ENCODE measurements around the gene ADAM22. TPM values are rescaled to one million over a fixed set of nuclear protein-coding genes. Genes with fewer than 3 reads are reported as not detected.
"Not testable (repeated sequence)": the region's sequence is repeated elsewhere in the genome, so short reads cannot be mapped to it uniquely, and the experiment has no call there.

The ADAM22 gene
- total and polyA plus RNA-seq, 7 donors, result under 0.01 to 3.5 (median 1.4) TPM

DNA sequence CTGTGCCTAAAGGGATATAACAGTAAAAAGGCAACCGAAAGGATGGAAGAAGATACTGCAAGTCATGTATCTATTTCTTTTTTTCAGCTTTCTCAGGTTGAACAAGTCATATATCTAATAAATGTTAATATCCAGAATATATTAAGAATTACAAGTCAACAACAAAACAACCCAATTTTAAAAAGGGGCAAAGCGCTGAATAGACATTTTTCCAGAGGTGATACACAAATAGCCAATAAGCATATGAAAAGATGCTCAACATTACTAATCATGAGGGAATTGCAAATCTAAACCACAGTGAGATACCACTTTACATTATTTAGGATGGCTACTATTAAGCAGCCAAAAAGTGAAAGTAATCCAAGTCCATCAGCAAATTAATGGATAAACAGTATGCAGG is 34.8 kb upstream of the ADAM22 start:
- TF ChIP-seq POLR2A (IDR thresholded peaks at IDR 0.05), result no peak
- TF ChIP-seq POLR2AphosphoS5 (IDR thresholded peaks at IDR 0.05), result no peak
- H3K4me3 ChIP-seq, result no peak overlapping the region
- no peaks in the 10 kb centered on the region for H3K4me1 ChIP-seq
- 98 to 99% methylated on average over 2 of the region's 2 CpGs for WGBS, 2 donors
- no peak overlapping the region for H3K27ac ChIP-seq
- H3K9me3 ChIP-seq, result no peaks in the 10 kb centered on the region
- no peak for DNase-seq
- intact Hi-C loops (cut with DNase I), result no loop called here
- H3K27me3 ChIP-seq, result no peaks in the 10 kb centered on the region
- peaks cover 0 to 20% (median 0%) of the 10 kb centered on the region in 4 donors for H3K36me3 ChIP-seq

DNA sequence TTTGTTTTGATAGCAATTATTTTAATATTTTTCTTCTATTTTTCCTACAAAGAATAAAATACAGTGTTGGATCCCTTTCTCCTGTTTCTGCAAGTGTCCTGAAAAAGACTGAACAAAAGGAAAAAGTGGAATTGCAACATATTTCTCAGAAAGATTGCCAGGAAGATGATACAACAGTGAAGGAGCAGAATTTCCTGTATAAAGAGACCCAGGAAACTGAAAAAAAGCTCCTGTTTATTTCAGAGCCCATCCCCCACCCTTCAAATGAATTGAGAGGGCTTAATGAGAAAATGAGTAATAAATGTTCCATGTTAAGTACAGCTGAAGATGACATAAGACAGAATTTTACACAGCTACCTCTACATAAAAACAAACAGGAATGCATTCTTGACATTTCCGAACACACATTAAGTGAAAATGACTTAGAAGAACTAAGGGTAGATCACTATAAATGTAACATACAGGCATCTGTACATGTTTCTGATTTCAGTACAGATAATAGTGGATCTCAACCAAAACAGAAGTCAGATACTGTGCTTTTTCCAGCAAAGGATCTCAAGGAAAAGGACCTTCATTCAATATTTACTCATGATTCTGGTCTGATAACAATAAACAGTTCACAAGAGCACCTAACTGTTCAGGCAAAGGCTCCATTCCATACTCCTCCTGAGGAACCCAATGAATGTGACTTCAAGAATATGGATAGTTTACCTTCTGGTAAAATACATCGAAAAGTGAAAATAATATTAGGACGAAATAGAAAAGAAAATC is 26.7 kb upstream of the ADAM22 start:
- intact Hi-C loops (cut with DNase I); H3K36me3 ChIP-seq; H3K27ac ChIP-seq; H3K27me3 ChIP-seq; H3K9me3 ChIP-seq; H3K4me3 ChIP-seq; DNase-seq; H3K4me1 ChIP-seq: not testable (repeated sequence)
- 96 to 97% methylated on average over 3 of the region's 3 CpGs for WGBS, 2 donors

DNA sequence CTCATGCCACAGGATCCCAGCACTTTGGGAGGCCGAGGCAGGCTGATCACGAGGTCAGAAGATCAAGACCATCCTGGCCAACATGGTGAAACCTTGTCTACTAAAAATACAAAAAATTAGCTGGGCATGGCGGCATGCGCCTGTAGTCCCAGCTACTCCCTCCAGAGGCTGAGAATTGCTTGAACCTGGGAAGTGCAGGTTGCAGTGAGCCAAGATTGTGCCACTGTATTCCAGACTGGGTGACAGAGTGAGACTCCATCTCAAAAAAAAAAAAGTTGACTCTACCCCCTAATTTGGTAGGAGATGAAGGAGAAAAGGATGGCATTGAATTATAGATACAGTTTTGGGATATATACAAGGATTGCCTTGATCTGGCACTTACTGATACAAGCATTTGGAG is 25.2 kb upstream of the ADAM22 start:
- H3K9me3 ChIP-seq; H3K27me3 ChIP-seq; intact Hi-C loops (cut with DNase I); H3K27ac ChIP-seq; H3K36me3 ChIP-seq; H3K4me3 ChIP-seq; DNase-seq; H3K4me1 ChIP-seq: not testable (repeated sequence)
- WGBS, 2 donors, result 97 to 98% methylated on average over 4 of the region's 4 CpGs

DNA sequence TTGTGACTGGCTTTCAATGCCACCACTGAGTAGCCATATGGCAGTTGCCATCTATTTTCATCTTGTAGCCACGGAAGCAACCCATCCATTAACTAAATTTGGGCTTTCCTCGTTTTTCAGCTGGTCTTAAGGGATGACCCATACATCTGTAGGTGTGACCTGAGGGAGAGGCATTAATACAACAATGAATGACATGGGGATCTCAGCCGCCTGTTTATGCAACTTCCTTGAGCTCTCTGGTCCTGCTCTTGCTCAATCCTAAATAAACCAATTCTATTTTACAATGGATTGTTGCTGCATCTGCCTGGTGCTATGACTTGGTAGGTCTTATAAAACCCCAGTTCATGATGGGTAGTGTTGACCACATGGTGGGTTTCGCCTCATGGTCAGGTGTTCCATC is 21.9 kb upstream of the ADAM22 start:
- TF ChIP-seq, protein P1, sequence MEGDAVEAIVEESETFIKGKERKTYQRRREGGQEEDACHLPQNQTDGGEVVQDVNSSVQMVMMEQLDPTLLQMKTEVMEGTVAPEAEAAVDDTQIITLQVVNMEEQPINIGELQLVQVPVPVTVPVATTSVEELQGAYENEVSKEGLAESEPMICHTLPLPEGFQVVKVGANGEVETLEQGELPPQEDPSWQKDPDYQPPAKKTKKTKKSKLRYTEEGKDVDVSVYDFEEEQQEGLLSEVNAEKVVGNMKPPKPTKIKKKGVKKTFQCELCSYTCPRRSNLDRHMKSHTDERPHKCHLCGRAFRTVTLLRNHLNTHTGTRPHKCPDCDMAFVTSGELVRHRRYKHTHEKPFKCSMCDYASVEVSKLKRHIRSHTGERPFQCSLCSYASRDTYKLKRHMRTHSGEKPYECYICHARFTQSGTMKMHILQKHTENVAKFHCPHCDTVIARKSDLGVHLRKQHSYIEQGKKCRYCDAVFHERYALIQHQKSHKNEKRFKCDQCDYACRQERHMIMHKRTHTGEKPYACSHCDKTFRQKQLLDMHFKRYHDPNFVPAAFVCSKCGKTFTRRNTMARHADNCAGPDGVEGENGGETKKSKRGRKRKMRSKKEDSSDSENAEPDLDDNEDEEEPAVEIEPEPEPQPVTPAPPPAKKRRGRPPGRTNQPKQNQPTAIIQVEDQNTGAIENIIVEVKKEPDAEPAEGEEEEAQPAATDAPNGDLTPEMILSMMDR (IDR thresholded peaks at IDR 0.05), result no peak
- TF ChIP-seq POLR2AphosphoS5 (IDR thresholded peaks at IDR 0.05) (no peak), POLR2A (IDR thresholded peaks at IDR 0.05) (no peak), EP300 (IDR thresholded peaks at IDR 0.05) (no peak)
- H3K27me3 ChIP-seq, result no peaks in the 10 kb centered on the region
- intact Hi-C loops (cut with DNase I), result no loop called here
- 87 to 90% methylated on average over 4 of the region's 4 CpGs for WGBS, 2 donors
- no peak for DNase-seq
- H3K27ac ChIP-seq, result no peak overlapping the region
- H3K9me3 ChIP-seq, result no peaks in the 10 kb centered on the region
- no peaks in the 10 kb centered on the region for H3K4me1 ChIP-seq
- no peak overlapping the region for H3K4me3 ChIP-seq
- no peaks in the 10 kb centered on the region for H3K36me3 ChIP-seq

DNA sequence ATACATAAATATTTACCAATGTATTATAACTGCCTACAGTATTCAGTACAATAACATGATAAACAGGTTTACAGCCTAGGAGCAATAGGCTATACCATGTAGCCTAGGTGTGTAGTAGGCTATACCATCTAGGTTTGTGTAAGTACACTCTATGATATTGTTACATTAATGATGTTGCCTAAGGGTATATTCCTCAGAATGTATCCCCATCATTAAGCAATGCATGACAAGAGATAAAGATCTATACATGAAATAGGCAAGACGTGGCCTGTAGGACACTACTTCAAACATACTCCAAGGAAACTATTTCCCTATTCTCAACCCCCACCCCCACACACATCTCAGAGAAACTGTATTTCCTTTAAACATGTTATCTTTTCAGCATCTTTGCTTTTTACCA is 15.3 kb upstream of the ADAM22 start:
- WGBS, 2 donors, result 80 to 92% methylated on average over 1 of the region's 1 CpG
- no peaks in the 10 kb centered on the region for H3K36me3 ChIP-seq
- intact Hi-C loops (cut with DNase I), result no loop called here

DNA sequence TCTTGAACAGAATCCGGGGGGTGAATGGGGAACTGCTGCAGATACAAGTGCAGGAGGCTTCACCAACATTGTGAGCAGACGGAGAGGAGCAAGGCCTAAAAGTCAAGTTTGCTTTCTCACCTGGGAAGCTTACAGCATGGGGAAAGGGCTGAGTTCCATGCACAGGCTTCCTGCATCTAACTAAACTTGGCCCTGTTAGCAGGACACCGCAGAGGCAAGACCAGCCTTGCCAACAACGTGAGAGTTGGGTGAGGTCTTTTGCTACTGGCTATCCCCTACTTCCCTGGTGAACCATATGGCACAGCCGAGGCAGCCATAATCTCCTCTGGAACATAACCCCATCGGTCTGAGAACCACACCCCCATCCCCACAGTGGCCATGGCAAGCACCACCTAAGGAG is 14.2 kb upstream of the ADAM22 start:
- Histone ChIP-seq H3K4me3 (no peak overlapping the region), H3K27ac (no peak overlapping the region), H3K4me1 (no peaks in the 10 kb centered on the region), H3K9me3 (no peaks in the 10 kb centered on the region), H3K27me3 (no peaks in the 10 kb centered on the region), H3K36me3 (no peaks in the 10 kb centered on the region)
- DNase-seq, result no peak
- TF ChIP-seq POLR2AphosphoS5 (IDR thresholded peaks at IDR 0.05), result no peak
- intact Hi-C loops (cut with DNase I), result no loop called here
- 93 to 94% methylated on average over 6 of the region's 6 CpGs for WGBS, 2 donors

More for the DNA sequence above, 15.3 kb upstream of the ADAM22 start:
- Histone ChIP-seq H3K4me3 (no peak overlapping the region), H3K9me3 (no peaks in the 10 kb centered on the region), H3K27me3 (no peaks in the 10 kb centered on the region), H3K4me1 (no peaks in the 10 kb centered on the region), H3K27ac (no peak overlapping the region)
- no peak for DNase-seq
- TF ChIP-seq EP300 (IDR thresholded peaks at IDR 0.05), result no peak

DNA sequence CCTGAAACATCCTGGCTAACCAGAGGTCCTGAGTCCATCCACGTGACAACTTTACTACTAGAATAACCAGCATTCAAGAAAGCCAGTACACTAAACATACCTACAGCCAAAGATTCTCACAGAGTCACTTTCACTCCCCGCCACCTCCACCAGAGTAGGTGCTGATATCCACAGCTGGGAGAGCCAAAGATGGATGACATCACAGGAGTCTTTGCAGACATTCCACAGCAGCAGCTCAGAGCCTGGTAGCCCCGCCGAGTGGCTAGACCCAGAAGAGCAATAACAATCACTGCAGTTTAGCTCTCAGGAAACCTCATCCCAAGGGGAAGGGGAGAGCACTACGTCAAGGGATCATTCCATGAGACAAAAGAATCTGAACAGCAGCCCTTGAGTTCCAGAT is 13.5 kb upstream of the ADAM22 start:
- no peaks in the 10 kb centered on the region for H3K9me3 ChIP-seq
- WGBS, 2 donors, result 81 to 82% methylated on average over 5 of the region's 5 CpGs
- H3K4me3 ChIP-seq, result no peak overlapping the region
- H3K4me1 ChIP-seq, result no peaks in the 10 kb centered on the region
- intact Hi-C loops (cut with DNase I), result no loop called here
- no peak for DNase-seq
- H3K27me3 ChIP-seq, result no peaks in the 10 kb centered on the region
- TF ChIP-seq, protein P1 (IDR thresholded peaks at IDR 0.05), result no peak
- TF ChIP-seq POLR2AphosphoS5 (IDR thresholded peaks at IDR 0.05) (no peak), POLR2A (IDR thresholded peaks at IDR 0.05) (no peak), EP300 (IDR thresholded peaks at IDR 0.05) (no peak)
- H3K36me3 ChIP-seq, result no peaks in the 10 kb centered on the region
- H3K27ac ChIP-seq, result no peak overlapping the region

DNA sequence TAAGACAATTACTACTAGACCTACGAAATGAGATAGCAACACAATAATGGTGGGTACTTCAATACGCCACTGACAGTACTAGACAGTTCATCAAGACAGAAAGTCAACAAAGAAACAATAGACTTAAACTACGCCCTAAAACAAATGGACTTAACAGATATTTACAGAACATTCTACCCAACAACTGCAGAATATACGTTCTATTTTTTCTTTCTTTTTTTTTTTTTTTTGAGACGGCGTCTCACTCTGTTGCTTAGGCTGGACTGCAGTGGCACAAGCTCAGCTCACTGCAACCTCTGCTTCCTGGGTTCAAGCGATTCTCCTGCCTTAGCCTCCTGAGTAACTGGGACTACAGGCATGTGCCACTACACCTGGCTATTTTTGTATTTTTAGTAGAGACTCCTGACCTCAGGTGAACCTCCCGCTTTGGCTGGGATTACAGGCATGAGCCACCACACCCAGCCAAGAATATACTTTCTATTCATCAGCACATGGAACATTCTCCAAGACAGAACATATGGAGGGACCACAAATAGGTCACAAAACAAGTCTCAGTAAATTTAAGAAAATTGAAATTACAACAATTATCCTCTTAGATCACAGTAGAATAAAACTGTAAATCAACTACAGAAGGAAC is 11.2 kb upstream of the ADAM22 start:
- H3K36me3 ChIP-seq; H3K4me1 ChIP-seq; DNase-seq; H3K27ac ChIP-seq; intact Hi-C loops (cut with DNase I); H3K27me3 ChIP-seq; H3K4me3 ChIP-seq; H3K9me3 ChIP-seq: not testable (repeated sequence)
- WGBS, 2 donors, result 84 to 91% methylated on average over 8 of the region's 8 CpGs
